GM21528 (cell line): Measurements from ENCODE around the gene KCNK6.

Source experiments
- ATAC-seq: cut with Tn5 transposase; IDR thresholded peaks from one replicate; pipeline ENCODE4 v1.9.1; 2021; ENCODE audit warnings: mild to moderate bottlenecking, moderate library complexity; ENCODE audit not compliant: unreplicated experiment, low FRiP score

The KCNK6 gene

GRCh38 chr19:38319421-38320258, at the start of gene KCNK6:
Gene KCNK6 (plus strand): TSS chr19:38319845. CDS start chr19:38319951, 106 bp downstream.
- ATAC-seq, result no peak

GRCh38 chr19:38270587-38271167, 49.0 kb upstream of the KCNK6 start:
- no peak for ATAC-seq

GRCh38 chr19:38273499-38273898, 46.1 kb upstream of the KCNK6 start:
- ATAC-seq, result no peak

- no peak for ATAC-seq
These were observed 44.9 kb upstream of the KCNK6 start for GRCh38 chr19:38274739-38275138.

- ATAC-seq, result no peak
These were observed 42.6 kb upstream of the KCNK6 start for GRCh38 chr19:38276942-38277517.

GRCh38 chr19:38277549-38277948, 42.1 kb upstream of the KCNK6 start:
- ATAC-seq, result no peak

GRCh38 chr19:38277969-38278680, 41.5 kb upstream of the KCNK6 start:
- no peak for ATAC-seq

GRCh38 chr19:38278751-38279150, 40.9 kb upstream of the KCNK6 start:
- ATAC-seq, result no peak

- no peak for ATAC-seq
These were observed 39.4 kb upstream of the KCNK6 start for GRCh38 chr19:38280030-38280921.

- ATAC-seq, result no peak
These were observed 37.7 kb upstream of the KCNK6 start for GRCh38 chr19:38281811-38282566.

GRCh38 chr19:38283271-38283670, 36.4 kb upstream of the KCNK6 start:
- ATAC-seq, result no peak

GRCh38 chr19:38284422-38284821, 35.2 kb upstream of the KCNK6 start:
- ATAC-seq, result no peak

- ATAC-seq, result no peak
These were observed 34.1 kb upstream of the KCNK6 start for GRCh38 chr19:38285567-38285966.

- ATAC-seq, result no peak
These were observed 32.0 kb upstream of the KCNK6 start for GRCh38 chr19:38287604-38288003.

GRCh38 chr19:38288123-38288855, 31.4 kb upstream of the KCNK6 start:
- ATAC-seq, result no peak

- no peak for ATAC-seq
These were observed 29.7 kb upstream of the KCNK6 start for GRCh38 chr19:38289955-38290354.

- no peak for ATAC-seq
These were observed 29.0 kb upstream of the KCNK6 start for GRCh38 chr19:38290631-38291147.

GRCh38 chr19:38291855-38292254, 27.8 kb upstream of the KCNK6 start:
- no peak for ATAC-seq
